Gastroesophageal sphincter (tissue), 4 donors: ENCODE measurements around the gene S100A14. TPM values are rescaled to one million over a fixed set of nuclear protein-coding genes. Genes with fewer than 3 reads are reported as not detected.

Experiments
- ATAC-seq: fragments of 150-250 bp; one replicate; pipeline ENCODE4 v1.9.1; 2016; ENCODE audit warnings: mild to moderate bottlenecking, moderate library complexity
- H3K27ac ChIP-seq, 4 donors: fragments of 200-600 bp; sonication (generic) in 3 of 4; 1 replicate in 3 of 4; 2 replicates in 1 of 4; pipeline ENCODE4 v1.5.1; 2016 to 2019
- H3K27me3 ChIP-seq: fragments of 200-600 bp; sonication (generic); one replicate; pipeline ENCODE4 v1.5.1; 2019
- H3K36me3 ChIP-seq, 2 donors: fragments of 200-600 bp; sonication (generic); one replicate each; pipeline ENCODE4 v1.5.1; 2019; ENCODE audit warnings: control low read depth in 1 of 2
- H3K4me1 ChIP-seq, 3 donors: fragments of 200-600 bp; sonication (generic); 1 replicate in 2 of 3; 2 replicates in 1 of 3; pipeline ENCODE4 v1.5.1; 2016 to 2019; ENCODE audit warnings: control low read depth in 2 of 3
- H3K4me3 ChIP-seq, 2 donors: fragments of 200-600 bp; sonication (generic); one replicate each; pipeline ENCODE4 v1.5.1; 2019; ENCODE audit warnings: mild to moderate bottlenecking in 1 of 2, moderate library complexity in 1 of 2
- H3K9me3 ChIP-seq, 3 donors: fragments of 200-600 bp; sonication (generic); one replicate each; pipeline ENCODE4 v1.5.1; 2017 to 2019; ENCODE audit warnings: control low read depth in 2 of 3
- EP300 ChIP-seq: sonication (generic); formaldehyde crosslinking; IDR thresholded peaks from one replicate; pipeline ENCODE4 v1.6.1; 2017; ENCODE audit warnings: antibody characterized with exemption, mild to moderate bottlenecking
- POLR2A ChIP-seq, 2 donors: fragments of 450-650 bp; IDR thresholded peaks; one replicate each; pipeline ENCODE4 v1.6.1; 2017; ENCODE audit warnings: antibody characterized with exemption in 2 of 2, mild to moderate bottlenecking in 2 of 2, moderate library complexity in 1 of 2
- POLR2AphosphoS5 ChIP-seq: sonication (generic); formaldehyde crosslinking; IDR thresholded peaks from one replicate; pipeline ENCODE4 v1.6.1; 2017; ENCODE audit warnings: antibody characterized with exemption
- WGBS, 2 donors: methylation state at CpG; one replicate each; pipeline ENCODE4 v1.1.5; 2018; ENCODE audit warnings: low coverage in 1 of 2; 5-methylcytosine and 5-hydroxymethylcytosine counted together
- total RNA-seq, 4 donors: library from RNA; depleted of rRNA; stranded (reverse); fragments of >200 nt; gene quantifications; one replicate each; pipeline ENCODE4 v1.1.0, GENCODE V29; 2016
- TF ChIP-seq, protein P1 (sequence below), 4 experiments: fragments of 200-600 bp in 2 of 4; fragments of 450-650 bp in 2 of 4; sonication (generic) in 1 of 4; IDR thresholded peaks; one replicate each; pipeline ENCODE4 v1.5.1; 2017 to 2019; ENCODE audit warnings: antibody characterized with exemption in 4 of 4, mild to moderate bottlenecking in 2 of 4, moderate library complexity in 2 of 4

Gene S100A14
- total RNA-seq, 4 donors from 2014 or later = 0.85 to 82.1 (median 5.0) TPM

DNA sequence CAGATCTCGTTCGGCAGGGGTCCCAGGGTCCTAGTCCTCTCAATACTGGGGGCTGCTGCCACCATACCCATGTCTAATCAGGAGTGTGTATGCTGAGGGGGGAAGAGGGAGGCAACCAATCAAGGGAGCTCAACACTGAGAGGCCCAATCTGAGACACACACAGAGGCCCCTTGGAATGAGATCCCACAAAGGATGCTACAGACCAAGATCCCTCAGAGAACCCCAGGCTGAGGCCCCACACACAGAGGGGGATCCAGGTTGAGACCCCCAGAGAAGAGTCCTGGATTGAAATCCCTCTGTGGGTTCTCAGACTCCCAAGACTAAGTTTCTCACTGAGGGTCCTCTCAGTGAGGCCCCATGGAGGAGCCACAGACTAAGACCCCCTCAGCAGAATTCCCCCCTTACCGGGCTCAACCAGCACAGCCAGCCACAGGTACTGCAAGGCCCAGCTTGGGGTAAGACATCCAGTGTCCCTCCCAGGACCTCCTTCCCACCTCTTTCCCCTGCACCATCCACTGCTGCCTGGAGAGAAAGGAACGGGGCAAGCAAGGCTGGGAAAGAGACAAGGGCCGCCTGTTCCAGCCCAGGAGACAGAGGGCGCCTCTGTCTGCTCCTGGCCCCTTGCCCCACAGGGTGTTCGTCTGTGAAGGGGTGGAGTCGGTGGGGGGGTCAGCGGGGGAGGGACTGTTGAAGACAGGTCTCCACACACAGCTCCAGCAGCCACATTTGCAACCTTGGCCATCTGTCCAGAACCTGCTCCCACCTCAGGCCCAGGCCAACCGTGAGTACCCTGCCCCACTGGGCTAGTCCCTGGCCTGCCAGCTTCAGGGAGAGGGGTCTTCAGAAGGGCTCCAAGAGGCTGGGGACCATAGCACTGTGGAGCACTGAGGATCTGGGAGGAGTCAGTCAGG lies 11.8 kb upstream of the S100A14 start, which contains the start of gene S100A1:
Gene S100A1 (plus strand): TSS at position 720 of the 912 bp plus-strand sequence. CDS start 2,088 bp downstream, outside the sequence.
- no peaks in the 10 kb centered on the region for H3K9me3 ChIP-seq
- H3K4me1 ChIP-seq = peaks cover 0 to 59% (median 15%) of the 10 kb centered on the region in 3 donors
- peak; percentile 23 for ATAC-seq
- 0 to 80% methylated on average over 1 of the region's 10 CpGs for WGBS, 2 donors
- no peaks in the 10 kb centered on the region for H3K27me3 ChIP-seq
- H3K4me3 ChIP-seq = peak within 1 kb of the TSS; percentile 46 to 61
- TF ChIP-seq POLR2A (IDR thresholded peaks at IDR 0.05) (no peak), EP300 (no peak), POLR2AphosphoS5 (no peak)
- TF ChIP-seq, protein P1, sequence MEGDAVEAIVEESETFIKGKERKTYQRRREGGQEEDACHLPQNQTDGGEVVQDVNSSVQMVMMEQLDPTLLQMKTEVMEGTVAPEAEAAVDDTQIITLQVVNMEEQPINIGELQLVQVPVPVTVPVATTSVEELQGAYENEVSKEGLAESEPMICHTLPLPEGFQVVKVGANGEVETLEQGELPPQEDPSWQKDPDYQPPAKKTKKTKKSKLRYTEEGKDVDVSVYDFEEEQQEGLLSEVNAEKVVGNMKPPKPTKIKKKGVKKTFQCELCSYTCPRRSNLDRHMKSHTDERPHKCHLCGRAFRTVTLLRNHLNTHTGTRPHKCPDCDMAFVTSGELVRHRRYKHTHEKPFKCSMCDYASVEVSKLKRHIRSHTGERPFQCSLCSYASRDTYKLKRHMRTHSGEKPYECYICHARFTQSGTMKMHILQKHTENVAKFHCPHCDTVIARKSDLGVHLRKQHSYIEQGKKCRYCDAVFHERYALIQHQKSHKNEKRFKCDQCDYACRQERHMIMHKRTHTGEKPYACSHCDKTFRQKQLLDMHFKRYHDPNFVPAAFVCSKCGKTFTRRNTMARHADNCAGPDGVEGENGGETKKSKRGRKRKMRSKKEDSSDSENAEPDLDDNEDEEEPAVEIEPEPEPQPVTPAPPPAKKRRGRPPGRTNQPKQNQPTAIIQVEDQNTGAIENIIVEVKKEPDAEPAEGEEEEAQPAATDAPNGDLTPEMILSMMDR (IDR thresholded peaks at IDR 0.05) = no peak
- H3K36me3 ChIP-seq = peaks cover 0 to 23% of the 10 kb centered on the region in 2 donors
- peak within 1 kb of the TSS; percentile 60 to 91 (median 86) for H3K27ac ChIP-seq

DNA sequence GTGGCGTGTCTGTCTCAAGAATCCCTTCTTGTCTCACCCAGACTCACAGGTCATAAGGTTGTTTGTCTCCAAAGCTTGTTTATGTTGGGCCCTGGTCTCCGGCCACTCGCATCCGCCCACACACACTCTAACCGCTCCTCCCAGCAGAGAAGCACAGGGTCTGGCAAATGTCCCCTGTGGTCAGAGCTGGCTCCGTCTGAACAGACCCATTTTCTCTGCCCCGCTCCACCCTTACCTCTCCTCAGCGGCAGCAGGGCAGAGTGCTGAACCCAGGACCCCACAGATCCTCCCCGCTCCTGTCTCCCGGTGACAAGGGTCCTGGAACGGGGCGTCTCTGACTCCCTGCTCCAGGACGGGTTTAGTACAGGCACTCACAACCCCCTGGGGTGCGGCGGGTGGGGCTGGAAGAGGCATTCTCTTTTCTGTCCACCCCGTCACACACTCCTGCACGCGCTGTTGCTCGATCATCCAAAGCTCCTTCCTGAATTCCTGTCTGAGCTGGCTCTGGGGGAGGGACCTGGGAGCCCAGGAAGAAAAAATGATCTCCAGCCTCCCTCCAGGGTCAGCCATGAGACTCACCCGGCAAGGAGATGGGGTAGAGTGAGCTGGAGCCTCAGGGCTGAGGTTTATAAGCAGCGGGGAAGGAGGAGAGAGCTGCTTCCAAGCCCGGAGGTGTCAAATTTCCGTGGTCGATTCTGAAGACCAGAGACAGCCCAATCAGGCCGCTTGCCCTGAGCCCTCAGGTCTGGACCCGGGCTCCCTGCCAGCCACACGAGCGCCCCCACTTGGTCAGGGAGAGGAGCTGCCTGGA lies 11.0 kb upstream of the S100A14 start, which contains the start of gene S100A13:
Gene S100A13 (minus strand): TSS at position 602 of the 811 bp plus-strand sequence. CDS start 1,033 bp downstream, outside the sequence.
- TF ChIP-seq POLR2A (IDR thresholded peaks at IDR 0.05) (peak; percentile 61 to 80), EP300 (no peak), POLR2AphosphoS5 (peak; percentile 78)
- TF ChIP-seq, protein P1 (IDR thresholded peaks at IDR 0.05) = peak in 3 of 4 experiments; percentile 55 to 69 (median 67)
- peak within 1 kb of the TSS; percentile 46 to 61 for H3K4me3 ChIP-seq
- peak within 1 kb of the TSS; percentile 60 to 91 (median 86) for H3K27ac ChIP-seq
- peak; percentile 78 for ATAC-seq
- H3K4me1 ChIP-seq = peaks cover 0 to 55% (median 15%) of the 10 kb centered on the region in 3 donors
- no peaks in the 10 kb centered on the region for H3K27me3 ChIP-seq
- H3K36me3 ChIP-seq = peaks cover 0 to 29% of the 10 kb centered on the region in 2 donors
- 0 to 7% methylated on average over 3 to 9 of the region's 28 CpGs for WGBS, 2 donors
- H3K9me3 ChIP-seq = no peaks in the 10 kb centered on the region

DNA sequence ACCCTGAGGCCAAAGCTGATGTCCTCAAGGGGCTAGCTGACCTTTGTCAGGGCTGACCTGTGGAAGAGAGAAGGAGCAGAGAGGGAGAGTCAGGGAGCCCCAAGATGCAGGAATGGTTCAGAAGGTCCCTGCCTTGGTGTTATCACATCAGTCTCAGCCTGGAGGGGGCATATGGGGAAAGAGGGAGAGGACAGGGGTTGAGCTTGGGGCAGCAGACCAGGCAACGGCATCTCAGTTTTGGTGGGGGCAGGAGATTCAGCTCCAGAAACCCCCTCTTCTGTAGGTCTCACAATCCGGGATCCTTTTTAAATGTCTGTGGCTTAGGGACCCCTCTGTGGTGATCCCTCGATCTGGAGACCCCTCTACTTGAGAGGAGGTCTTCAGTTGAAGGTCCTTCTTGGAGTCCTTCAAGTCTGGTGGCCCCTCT lies 10.4 kb upstream of the S100A14 start:
- 14 to 67% methylated on average over 2 to 3 of the region's 3 CpGs for WGBS, 2 donors

DNA sequence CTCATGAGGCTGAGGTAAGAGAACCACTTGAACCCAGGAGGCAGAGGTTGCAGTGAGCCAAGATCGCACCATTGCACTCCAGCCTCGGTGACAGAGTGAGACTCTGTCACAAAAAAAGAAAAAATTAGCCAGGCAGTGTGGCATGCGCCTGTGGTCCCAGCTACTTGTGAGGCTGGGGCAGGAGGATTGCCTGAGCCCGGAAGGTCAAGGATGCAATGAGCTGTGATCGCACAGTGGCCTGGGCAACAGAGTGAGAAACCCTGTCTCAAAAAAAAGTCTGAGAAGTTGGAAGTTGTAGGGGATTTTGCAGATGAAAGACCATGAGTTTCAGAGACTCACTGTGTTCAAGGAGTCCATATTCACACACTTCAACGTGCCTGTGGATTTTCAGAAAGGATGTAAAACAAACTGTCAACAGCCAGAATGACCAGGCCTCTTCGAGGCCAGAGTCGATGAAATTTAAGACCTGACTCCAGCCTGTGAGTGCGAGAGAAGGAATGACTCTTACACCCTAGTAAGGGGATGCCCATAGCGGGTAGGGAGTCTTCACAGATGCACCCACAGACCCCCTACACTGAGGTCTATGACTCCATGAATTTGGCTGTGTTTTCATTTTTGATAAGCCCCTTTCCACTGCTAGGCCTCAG lies 9.0 kb upstream of the S100A14 start:
- H3K27ac ChIP-seq = peak overlapping the region in 2 of 4 donors; percentile 83 to 88
- WGBS, 2 donors = 33 to 83% methylated on average over 5 to 8 of the region's 10 CpGs
- peak overlapping the region in 1 of 2 donors; percentile 61 for H3K4me3 ChIP-seq
- H3K36me3 ChIP-seq = peaks cover 0 to 34% of the 10 kb centered on the region in 2 donors
- H3K4me1 ChIP-seq = peaks cover 0 to 54% (median 15%) of the 10 kb centered on the region in 3 donors
- TF ChIP-seq, protein P1 (IDR thresholded peaks at IDR 0.05) = no peak
- TF ChIP-seq POLR2A (IDR thresholded peaks at IDR 0.05) = no peak
- no peak for TF ChIP-seq POLR2AphosphoS5
- TF ChIP-seq EP300 = no peak
- no peaks in the 10 kb centered on the region for H3K27me3 ChIP-seq
- no peaks in the 10 kb centered on the region for H3K9me3 ChIP-seq
- ATAC-seq = no peak

More for the DNA sequence above, 10.4 kb upstream of the S100A14 start:
- H3K9me3 ChIP-seq = no peaks in the 10 kb centered on the region
- H3K27me3 ChIP-seq = no peaks in the 10 kb centered on the region
- TF ChIP-seq POLR2AphosphoS5 = no peak
- TF ChIP-seq POLR2A (IDR thresholded peaks at IDR 0.05) = no peak
- TF ChIP-seq, protein P1 (IDR thresholded peaks at IDR 0.05) = no peak
- no peak for TF ChIP-seq EP300
- H3K27ac ChIP-seq = peak overlapping the region; percentile 60 to 91 (median 86)
- H3K4me1 ChIP-seq = peaks cover 0 to 55% (median 15%) of the 10 kb centered on the region in 3 donors
- peak overlapping the region; percentile 46 to 61 for H3K4me3 ChIP-seq
- no peak for ATAC-seq
- H3K36me3 ChIP-seq = peaks cover 0 to 29% of the 10 kb centered on the region in 2 donors
